Central memory CD4-positive, alpha-beta T cell (primary cell): ENCODE measurements around the gene SLC44A1.
A peak's percentile ranks its signal among the peaks of the same experiment; 100 is the strongest.
"Not testable (repeated sequence)": the region's sequence is repeated elsewhere in the genome, so short reads cannot be mapped to it uniquely, and the experiment has no call there.

Source experiments
- DNase-seq: peaks from one replicate; pipeline ENCODE4 v3.0.0; 2022

Gene SLC44A1

DNA sequence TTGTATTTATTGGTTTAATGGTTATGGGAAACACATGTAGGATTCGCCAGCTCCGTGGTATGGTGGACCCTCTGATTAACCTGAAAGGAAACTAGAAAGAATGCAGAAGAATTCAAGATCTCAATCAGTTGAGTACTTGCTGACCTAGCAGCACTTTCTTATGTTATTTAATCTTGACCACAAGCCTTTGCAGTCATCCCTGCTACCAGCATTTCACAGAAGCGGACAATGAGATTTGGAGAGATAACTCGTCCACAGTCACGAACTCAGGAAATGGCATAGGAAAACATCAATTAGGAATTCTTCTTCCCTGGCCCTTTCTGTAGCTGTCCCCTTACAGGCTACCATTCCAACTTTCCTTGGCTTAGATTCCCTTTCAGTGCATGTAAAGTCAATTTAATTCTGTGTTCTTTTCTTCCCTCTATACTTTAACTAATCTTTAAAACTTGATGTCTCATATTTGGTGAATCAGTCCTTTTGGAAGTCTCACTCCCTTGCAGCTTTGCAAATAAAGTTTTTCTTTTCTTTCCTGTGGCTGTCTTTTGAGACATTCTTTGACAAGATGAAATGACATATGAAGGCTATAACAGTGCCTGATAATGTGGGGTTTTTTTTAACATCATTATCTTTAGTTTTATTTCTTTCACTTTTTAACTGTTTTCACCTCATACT lies 1.3 kb upstream of the SLC44A1 start:
- DNase-seq: no peak

DNA sequence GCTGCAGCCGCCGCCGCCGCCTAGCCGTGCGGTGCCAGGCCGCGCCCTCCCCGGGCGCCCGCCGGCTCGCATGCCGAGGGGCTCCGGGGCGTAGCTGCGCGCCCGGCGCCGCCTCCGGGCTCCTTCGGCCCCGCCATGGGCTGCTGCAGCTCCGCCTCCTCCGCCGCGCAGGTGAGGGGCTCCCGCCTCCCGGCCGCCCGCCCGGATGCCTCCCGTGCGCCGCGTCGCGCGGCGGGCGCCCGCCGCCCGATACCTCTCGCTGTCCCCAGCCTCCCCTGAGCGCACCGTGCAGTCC lies 230 bp downstream of the SLC44A1 start:
- no peak for DNase-seq

GRCh38 chr9:105245029-105245890 lies 809 bp downstream of the SLC44A1 start:
- peak; percentile 53 for DNase-seq

DNA sequence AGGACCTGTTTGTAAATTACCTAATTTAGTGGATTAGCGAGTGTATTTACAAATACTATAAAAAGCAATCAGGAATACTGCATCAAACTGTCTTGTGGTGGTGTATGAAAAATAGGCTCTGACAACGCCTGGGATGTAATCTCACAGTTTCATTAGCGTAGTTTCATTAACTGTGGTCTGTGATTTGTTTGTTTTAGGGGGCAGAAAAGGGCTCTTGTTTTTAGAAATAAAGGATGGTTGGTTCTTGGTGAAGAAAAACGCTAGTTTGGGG lies 1.4 kb downstream of the SLC44A1 start:
- DNase-seq: no peak

GRCh38 chr9:105246656-105247173 lies 2.3 kb downstream of the SLC44A1 start:
- DNase-seq: no peak

DNA sequence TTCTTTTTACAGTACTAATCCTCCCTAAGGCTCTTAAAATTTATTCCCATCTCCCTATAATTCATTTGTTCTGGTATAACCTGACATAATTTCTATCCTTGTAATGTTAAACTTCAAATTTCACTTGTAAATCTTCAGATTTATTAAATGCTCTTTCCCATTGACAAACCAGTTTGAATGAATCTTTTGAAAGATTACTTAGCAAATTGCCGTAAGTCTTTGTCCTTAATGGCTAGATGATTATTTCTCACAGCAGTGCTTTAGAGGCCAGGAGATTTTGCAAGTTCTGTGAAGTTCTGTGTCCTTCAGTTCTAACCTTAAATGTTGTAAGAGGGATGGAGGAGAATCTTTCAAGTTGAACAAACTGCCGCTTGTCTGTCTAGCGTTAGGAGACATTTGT lies 4.2 kb downstream of the SLC44A1 start:
- DNase-seq: no peak

- no peak for DNase-seq
Measured at GRCh38 chr9:105251133-105251532, 6.7 kb downstream of the SLC44A1 start.

GRCh38 chr9:105251733-105252404 lies 7.4 kb downstream of the SLC44A1 start:
- no peak for DNase-seq

GRCh38 chr9:105252405-105252756 lies 7.9 kb downstream of the SLC44A1 start:
- DNase-seq: no peak

- DNase-seq: no peak
Measured at GRCh38 chr9:105254226-105254625, 9.8 kb downstream of the SLC44A1 start.

GRCh38 chr9:105255421-105255820 lies 11.0 kb downstream of the SLC44A1 start:
- DNase-seq: no peak

DNA sequence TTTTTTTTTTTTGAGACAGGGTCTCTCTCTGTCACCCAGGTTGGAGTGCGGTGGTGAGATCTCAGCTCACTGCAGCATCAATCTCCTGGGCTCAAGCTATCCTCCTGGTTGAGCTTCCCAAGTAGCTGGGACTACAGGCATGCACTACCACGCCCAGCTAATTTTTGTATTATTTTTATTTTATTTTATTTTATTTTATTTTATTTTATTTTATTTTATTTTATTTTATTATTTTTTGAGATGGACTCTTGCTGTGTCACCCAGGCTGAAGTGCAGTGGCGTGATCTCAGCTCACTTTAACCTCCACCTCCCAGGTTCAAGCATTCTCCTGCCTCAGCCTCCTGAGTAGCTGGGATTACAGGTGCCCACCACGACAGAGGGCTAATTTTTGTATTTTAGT lies 12.1 kb downstream of the SLC44A1 start:
- not testable (repeated sequence) for DNase-seq

GRCh38 chr9:105257809-105258208 lies 13.4 kb downstream of the SLC44A1 start:
- DNase-seq: no peak

DNA sequence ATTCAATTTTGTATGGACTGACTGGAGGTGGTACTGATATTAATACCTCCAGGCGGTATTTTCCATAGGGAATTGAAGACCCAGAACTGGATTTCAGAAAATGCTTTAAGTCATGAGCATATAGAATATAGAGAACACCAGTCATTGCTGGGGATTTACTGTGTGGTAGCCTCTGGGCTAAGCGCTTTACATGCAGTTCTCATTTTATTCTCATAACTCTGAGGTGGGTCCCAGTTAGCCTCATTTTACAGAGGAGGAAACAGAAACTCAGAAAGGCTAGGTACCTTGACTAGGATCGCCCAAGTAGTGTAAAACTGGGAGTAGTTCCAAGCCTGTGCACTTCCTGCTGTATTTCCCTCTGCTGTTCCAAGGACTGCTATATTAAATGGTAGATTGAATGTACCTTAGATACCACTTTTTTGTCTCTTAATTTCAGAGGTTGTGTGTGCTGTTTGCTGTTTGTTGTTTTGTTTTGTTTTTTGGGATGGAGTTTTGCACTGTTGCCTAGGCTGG lies 13.8 kb downstream of the SLC44A1 start:
- no peak for DNase-seq

GRCh38 chr9:105259274-105259673 lies 14.8 kb downstream of the SLC44A1 start:
- no peak for DNase-seq

DNA sequence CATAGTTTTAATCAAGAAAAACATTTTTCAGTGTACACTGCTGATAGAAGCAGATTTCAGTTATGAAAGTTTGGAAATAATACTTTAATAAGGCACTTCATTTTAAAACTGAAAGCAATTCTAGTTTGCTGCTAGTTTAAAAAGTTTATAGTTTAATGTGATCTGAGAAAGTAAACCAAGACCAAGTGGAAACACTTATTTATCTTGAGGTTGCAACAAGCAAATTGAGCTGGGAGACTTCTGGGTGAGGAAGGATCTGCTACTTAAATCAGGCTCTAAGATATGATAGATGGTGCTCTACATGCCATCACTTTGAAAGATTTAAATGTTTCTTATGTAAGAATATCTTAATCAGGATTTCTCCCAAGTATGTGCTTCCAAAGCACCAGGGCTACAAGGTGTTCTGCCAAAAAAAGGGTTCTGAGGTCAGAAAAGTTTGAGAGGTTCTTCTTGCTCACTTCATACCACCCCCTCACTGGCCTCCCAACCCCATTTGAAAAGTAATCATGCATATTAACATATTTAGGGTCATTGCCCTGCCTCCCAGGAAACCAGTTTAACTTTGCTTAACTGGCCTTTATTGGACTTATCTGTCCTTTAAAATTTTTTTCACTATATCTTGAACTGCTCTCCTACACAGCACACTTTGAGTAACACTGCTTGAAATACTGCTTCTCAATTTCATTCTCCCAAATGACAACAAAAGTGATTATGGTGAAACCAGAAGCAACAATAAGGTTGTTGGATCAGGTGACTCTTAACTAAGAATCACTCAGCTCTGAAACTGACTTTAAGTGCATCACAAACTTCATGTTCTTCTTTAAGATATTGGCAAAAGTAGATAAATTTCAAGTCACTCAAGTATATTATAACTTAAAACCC lies 15.5 kb downstream of the SLC44A1 start:
- no peak for DNase-seq

DNA sequence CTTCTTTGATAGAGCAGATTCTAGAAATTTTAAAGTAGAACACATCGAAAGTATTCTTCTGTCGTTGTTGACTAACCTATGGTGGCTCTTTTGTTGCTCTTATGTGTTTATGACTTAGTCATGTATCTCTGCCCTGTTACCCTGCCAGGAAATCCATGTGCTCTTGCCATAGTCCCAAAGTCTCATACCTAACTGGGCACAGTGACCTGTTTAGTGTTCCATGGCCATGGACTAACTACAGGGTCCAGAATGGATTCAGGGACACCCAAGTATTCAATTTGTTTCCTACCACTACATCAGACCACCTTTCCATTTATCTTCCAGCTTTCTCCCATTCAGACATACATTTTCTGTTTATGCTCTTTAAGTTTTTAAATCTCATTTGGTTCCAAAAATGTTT lies 18.0 kb downstream of the SLC44A1 start:
- DNase-seq: no peak

- DNase-seq: no peak
Measured at GRCh38 chr9:105264380-105264779, 19.9 kb downstream of the SLC44A1 start.

DNA sequence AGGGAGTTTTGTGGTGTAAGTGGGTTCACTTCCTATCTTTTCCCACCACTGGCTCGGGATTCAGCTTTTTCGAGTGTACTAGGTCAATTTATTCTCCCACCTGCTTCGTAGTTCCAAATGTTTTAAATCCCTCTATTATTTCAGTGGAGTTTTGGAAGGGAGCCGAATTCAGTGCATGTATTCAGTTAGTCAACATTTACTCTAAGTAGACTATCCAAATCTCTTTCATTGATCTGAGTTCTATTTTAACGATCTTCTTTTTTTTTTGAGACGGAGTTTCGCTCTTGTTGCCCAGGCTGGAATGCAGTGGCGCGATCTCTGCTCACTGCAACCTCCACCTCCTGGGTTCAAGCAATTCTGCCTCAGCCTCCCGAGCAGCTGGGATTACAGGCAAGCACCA lies 23.8 kb downstream of the SLC44A1 start:
- not testable (repeated sequence) for DNase-seq

DNA sequence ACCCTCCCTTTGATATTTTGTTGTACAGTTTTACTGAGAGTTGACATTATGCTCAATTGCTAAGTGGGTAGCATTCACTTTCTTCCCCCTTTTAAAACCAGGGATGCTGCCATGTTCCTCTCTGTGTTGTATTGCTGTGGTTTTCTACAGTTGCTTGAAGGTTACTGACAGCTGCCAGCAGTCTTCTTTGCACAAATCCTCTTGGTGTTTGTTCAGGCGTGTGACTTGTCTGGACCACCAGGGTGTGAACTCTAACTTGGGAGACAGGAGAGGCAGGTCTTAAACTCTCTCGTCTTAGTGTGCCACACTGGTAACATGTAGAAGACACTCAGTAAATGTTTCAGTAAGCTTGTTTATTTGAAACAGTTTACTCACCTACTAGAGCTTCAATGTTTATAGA lies 25.1 kb downstream of the SLC44A1 start:
- DNase-seq: no peak

GRCh38 chr9:105270711-105271110 lies 26.3 kb downstream of the SLC44A1 start:
- no peak for DNase-seq

- DNase-seq: no peak
Measured at GRCh38 chr9:105273731-105274130, 29.3 kb downstream of the SLC44A1 start.

GRCh38 chr9:105275111-105275510 lies 30.7 kb downstream of the SLC44A1 start:
- DNase-seq: no peak
